Endothelial cell of umbilical vein (primary cell): ENCODE measurements around the gene CLEC16A. TPM values are rescaled to one million over a fixed set of nuclear protein-coding genes. Genes with fewer than 3 reads are reported as not detected.

ENCODE experiments used
- BruUV-seq: library from RNA; stranded (reverse); fragments of 400-500 nt; replicated peaks from 2 replicates; lab custom pipeline; 2021; lab: Mats Ljungman, UMichigan
- CTCF ChIA-PET: fragments of 300-600, 350-600 bp; sonication (Branson Sonifier 250); formaldehyde crosslinking; loops from one replicate; lab custom pipeline; 2021; ENCODE audit warnings: antibody characterized with exemption, inconsistent platforms; lab: Charles Lee
- POLR2A ChIA-PET: fragments of 300-600, 350-600 bp; sonication (Branson Sonifier 250); formaldehyde crosslinking; loops from one replicate; lab custom pipeline; 2021; ENCODE audit warnings: antibody characterized with exemption, inconsistent platforms; lab: Charles Lee
- DNase-seq: peaks from one replicate; pipeline ENCODE4 v3.0.0-alpha.2; 2011; ENCODE audit warnings: low read depth, low spot score
- FAIRE-seq: peaks from 2 replicates; lab custom pipeline; 2011; peaks lifted over from hg19 to GRCh38; lab: Jason Lieb, UNC
- H2AFZ ChIP-seq: 2 replicates; pipeline ENCODE4 v1.6.0; 2012; ENCODE audit warnings: low read depth, low read length, control low read depth, inconsistent platforms
- H3K27ac ChIP-seq: 2 replicates; pipeline ENCODE4 v1.5.1; 2011; ENCODE audit warnings: low read depth, mild to moderate bottlenecking, control low read depth, low read length, moderate library complexity; ENCODE audit not compliant: insufficient read depth
- H3K27me3 ChIP-seq, 2 experiments: 2 replicates each; pipeline versions ENCODE4 v1.6.0 to v1.6.1; 2011; ENCODE audit warnings: low read length in 2 of 2, mixed read lengths in 1 of 2; ENCODE audit not compliant: control insufficient read depth in 2 of 2, insufficient read depth in 2 of 2
- H3K36me3 ChIP-seq, 2 experiments: 2 replicates in 1 of 2; 3 replicates in 1 of 2; pipeline ENCODE4 v1.5.1; 2011; ENCODE audit warnings: low read length in 2 of 2, mild to moderate bottlenecking in 1 of 2, moderate library complexity in 1 of 2; ENCODE audit not compliant: control insufficient read depth in 2 of 2, insufficient read depth in 2 of 2; ENCODE audit errors: extremely low read depth in 1 of 2
- H3K4me1 ChIP-seq: 3 replicates; pipeline ENCODE4 v1.5.1; 2011; ENCODE audit warnings: mild to moderate bottlenecking, low read length; ENCODE audit not compliant: control insufficient read depth, insufficient read depth; ENCODE audit errors: extremely low read depth
- H3K4me2 ChIP-seq: 2 replicates; pipeline ENCODE4 v1.6.1; 2011; ENCODE audit warnings: low read length, control low read depth, mixed read lengths; ENCODE audit not compliant: insufficient read depth
- H3K4me3 ChIP-seq, 3 experiments: fragments of 200-600 bp in 1 of 3; sonication (generic), shearing (Covaris generic) in 1 of 3; replicated peaks in 1 of 3; 2 replicates each; pipeline ENCODE4 v1.5.1; 2011 to 2016; ENCODE audit warnings: control low read depth in 3 of 3, low read length in 3 of 3, mild to moderate bottlenecking in 2 of 3, inconsistent platforms in 1 of 3, low read depth in 1 of 3, moderate library complexity in 1 of 3; ENCODE audit not compliant: insufficient read depth in 1 of 3
- H3K79me2 ChIP-seq: 2 replicates; pipeline ENCODE4 v1.6.0; 2012; ENCODE audit warnings: low read length, inconsistent platforms; ENCODE audit not compliant: control insufficient read depth, insufficient read depth
- H3K9ac ChIP-seq: replicated peaks from 2 replicates; pipeline ENCODE3; 2011; ENCODE audit warnings: low read length, control low read depth; ENCODE audit not compliant: insufficient read depth; ENCODE audit errors: extremely low read depth
- H3K9me1 ChIP-seq: replicated peaks from 3 replicates; pipeline ENCODE4 v1.6.0; 2011; ENCODE audit warnings: mild to moderate bottlenecking, low read length; ENCODE audit not compliant: control insufficient read depth, insufficient read depth; ENCODE audit errors: extremely low read depth
- H3K9me3 ChIP-seq: replicated peaks from 2 replicates; pipeline ENCODE4 v1.5.1; 2012; ENCODE audit warnings: low read length, inconsistent platforms; ENCODE audit not compliant: control insufficient read depth, insufficient read depth
- H4K20me1 ChIP-seq: replicated peaks from 2 replicates; pipeline ENCODE3; 2011; ENCODE audit warnings: mild to moderate bottlenecking, low read length; ENCODE audit not compliant: control insufficient read depth, insufficient read depth; ENCODE audit errors: extremely low read depth
- EZH2 ChIP-seq: IDR thresholded peaks from 2 replicates; pipeline ENCODE4 v1.6.1; 2012; ENCODE audit warnings: borderline replicate concordance, low read depth, mild to moderate bottlenecking, moderate library complexity, low read length, inconsistent platforms; ENCODE audit not compliant: severe bottlenecking
- FOS ChIP-seq: IDR thresholded peaks from 2 replicates; pipeline ENCODE4 v1.6.1; 2011; ENCODE audit warnings: mild to moderate bottlenecking, low read length, moderate library complexity, borderline replicate concordance; ENCODE audit not compliant: insufficient read depth
- GATA2 ChIP-seq: IDR thresholded peaks from 2 replicates; pipeline ENCODE4 v1.7.0; 2011; ENCODE audit warnings: low read depth, mild to moderate bottlenecking, moderate library complexity, mixed read lengths, low read length; ENCODE audit not compliant: insufficient read length, insufficient read depth
- JUN ChIP-seq: IDR thresholded peaks from 2 replicates; pipeline ENCODE4 v1.6.1; 2011; ENCODE audit warnings: borderline replicate concordance, low read depth; ENCODE audit not compliant: insufficient read length, insufficient read depth
- MAX ChIP-seq: IDR thresholded peaks from 2 replicates; pipeline ENCODE4 v1.6.1; 2011; ENCODE audit not compliant: insufficient read depth, insufficient read length
- MYC ChIP-seq: IDR thresholded peaks from one replicate; pipeline ENCODE4 v1.6.1; 2011; ENCODE audit warnings: mild to moderate bottlenecking, low read depth, low read length
- POLR2A ChIP-seq: IDR thresholded peaks from 2 replicates; pipeline ENCODE4 v1.6.1; 2012; ENCODE audit warnings: low read depth, mild to moderate bottlenecking, control low read depth, low read length
- POLR2AphosphoS5 ChIP-seq: IDR thresholded peaks from 2 replicates; pipeline ENCODE4 v1.6.1; 2012; ENCODE audit warnings: low read depth, mild to moderate bottlenecking, control low read depth, low read length, moderate library complexity; ENCODE audit not compliant: insufficient read depth
- dilution Hi-C: fragments of 300-500 bp; cut with MboI; formaldehyde crosslinking; loops from one replicate; pipeline ENCODE4 v1.15.0; 2019; ENCODE audit warnings: low sequenced_read_pairs; ENCODE audit not compliant: extremely low pct_ligation_motif_present
- intact Hi-C: fragments of 100-400 bp; cut with micrococcal nuclease; formaldehyde crosslinking; loops from one replicate; pipeline ENCODE4 v1.10.0; 2022
- polyA plus RNA-seq, 4 experiments: library from polyadenylated mRNA; depleted of rRNA in 3 of 4; stranded (reverse) in 3 of 4; unstranded in 1 of 4; fragments of >200 nt; gene quantifications; 2 replicates each; pipeline versions ENCODE4 v1.2.1 to v1.2.3, GENCODE V29; 2011 to 2012; ENCODE audit warnings: missing spikeins in 1 of 4
- total RNA-seq: library from RNA; stranded (reverse); gene quantifications from 2 replicates; pipeline ENCODE4 v1.2.3, GENCODE V29; 2021
- TF ChIP-seq, protein P1 (sequence below), 2 donors: IDR thresholded peaks; 1 replicate in 1 of 2; 2 replicates in 1 of 2; pipeline ENCODE4 v1.5.1; 2011; ENCODE audit warnings: low read length in 2 of 2, mild to moderate bottlenecking in 2 of 2, moderate library complexity in 2 of 2, control low read depth in 1 of 2, inconsistent platforms in 1 of 2, low read depth in 1 of 2; ENCODE audit not compliant: insufficient read depth in 1 of 2; ENCODE audit errors: extremely low read depth in 1 of 2

CLEC16A gene
- total and polyA plus RNA-seq, 2 donors (not counting 3 experiments of a cell fraction or from before 2014, with no cell fraction given) = 11.4 to 23.3 TPM

DNA sequence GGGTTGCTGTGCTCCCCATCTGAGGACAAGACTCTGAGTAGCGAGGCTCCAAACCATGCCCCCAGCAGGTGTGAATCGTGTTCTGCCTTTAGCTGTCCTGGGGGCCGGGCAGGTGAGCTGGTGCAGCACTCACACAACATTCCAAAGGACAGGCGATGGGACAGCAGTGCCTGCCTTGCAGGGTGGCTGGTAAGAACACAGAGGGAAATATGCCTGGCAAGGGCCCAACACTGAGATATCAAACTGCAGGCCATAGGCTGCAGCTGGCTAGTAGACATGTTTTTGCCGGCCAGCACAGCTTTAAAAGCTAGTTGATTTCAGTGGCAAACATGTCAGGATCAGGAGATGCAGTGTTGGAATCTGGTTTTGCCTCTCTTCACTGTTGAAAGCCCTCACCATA, 23.6 kb downstream of the CLEC16A start:
- H3K4me2 ChIP-seq = no peak overlapping the region
- H2AFZ ChIP-seq = no peak overlapping the region
- ChIA-PET CTCF (interaction anchor here (0.7 to 12.3 kb wide), 5 partner anchors 14 to 439 kb away, joined by 3 to 347 read pairs (median 8); partner anchors contain the start of genes DEXI and SOCS1), POLR2A (interaction anchor here (1.2 kb wide), 1 partner anchor 287 kb away, joined by 3 read pairs; no protein-coding TSS in a partner anchor)
- no peaks in the 10 kb centered on the region for H3K27me3 ChIP-seq
- H3K27ac ChIP-seq = no peak overlapping the region
- H4K20me1 ChIP-seq = no peaks in the 10 kb centered on the region
- H3K9me3 ChIP-seq = no peaks in the 10 kb centered on the region
- peaks cover 4 to 9% of the 10 kb centered on the region in 2 experiments for H3K36me3 ChIP-seq
- DNase-seq = no peak
- no peaks in the 10 kb centered on the region for H3K79me2 ChIP-seq
- TF ChIP-seq POLR2AphosphoS5 (no peak), MYC (no peak), JUN (no peak), GATA2 (no peak), POLR2A (no peak), FOS (no peak), MAX (no peak), EZH2 (no peak)
- TF ChIP-seq, protein P1, sequence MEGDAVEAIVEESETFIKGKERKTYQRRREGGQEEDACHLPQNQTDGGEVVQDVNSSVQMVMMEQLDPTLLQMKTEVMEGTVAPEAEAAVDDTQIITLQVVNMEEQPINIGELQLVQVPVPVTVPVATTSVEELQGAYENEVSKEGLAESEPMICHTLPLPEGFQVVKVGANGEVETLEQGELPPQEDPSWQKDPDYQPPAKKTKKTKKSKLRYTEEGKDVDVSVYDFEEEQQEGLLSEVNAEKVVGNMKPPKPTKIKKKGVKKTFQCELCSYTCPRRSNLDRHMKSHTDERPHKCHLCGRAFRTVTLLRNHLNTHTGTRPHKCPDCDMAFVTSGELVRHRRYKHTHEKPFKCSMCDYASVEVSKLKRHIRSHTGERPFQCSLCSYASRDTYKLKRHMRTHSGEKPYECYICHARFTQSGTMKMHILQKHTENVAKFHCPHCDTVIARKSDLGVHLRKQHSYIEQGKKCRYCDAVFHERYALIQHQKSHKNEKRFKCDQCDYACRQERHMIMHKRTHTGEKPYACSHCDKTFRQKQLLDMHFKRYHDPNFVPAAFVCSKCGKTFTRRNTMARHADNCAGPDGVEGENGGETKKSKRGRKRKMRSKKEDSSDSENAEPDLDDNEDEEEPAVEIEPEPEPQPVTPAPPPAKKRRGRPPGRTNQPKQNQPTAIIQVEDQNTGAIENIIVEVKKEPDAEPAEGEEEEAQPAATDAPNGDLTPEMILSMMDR (IDR thresholded peaks at IDR 0.05; ENCODE audit: extremely low read depth in 1 of 2, insufficient read depth in 1 of 2, low read depth in 1 of 2, low read length in 2 of 2) = no peak
- no peak for FAIRE-seq
- H3K9me1 ChIP-seq = no peaks in the 10 kb centered on the region
- intact Hi-C loops = no loop called here
- no peaks in the 10 kb centered on the region for H3K4me1 ChIP-seq
- no peak overlapping the region for H3K9ac ChIP-seq
- H3K4me3 ChIP-seq = no peak overlapping the region
- dilution Hi-C loops = no loop called here
- no TSS peak for BruUV-seq
